Uterus (tissue), 4 donors: ENCODE data around the gene KCNK2. TPM values are rescaled to one million over a fixed set of nuclear protein-coding genes. Genes with fewer than 3 reads are reported as not detected.

ENCODE experiments used
- DNase-seq, 2 donors: peaks; one replicate each; pipeline ENCODE4 v3.0.0-alpha.2; 2019 to 2020
- H3K27ac ChIP-seq, 2 donors: fragments of 200-600 bp; sonication (generic); 1 replicate in 1 of 2; 2 replicates in 1 of 2; pipeline ENCODE4 v1.5.1; 2016 to 2018
- H3K27me3 ChIP-seq, 2 donors: fragments of 200-600 bp; sonication (generic); one replicate each; pipeline ENCODE4 v1.5.1; 2018 to 2019; ENCODE audit warnings: control low read depth in 1 of 2
- H3K36me3 ChIP-seq, 2 donors: fragments of 200-600 bp; sonication (generic); one replicate each; pipeline ENCODE4 v1.5.1; 2019; ENCODE audit warnings: control low read depth in 1 of 2
- H3K4me1 ChIP-seq, 2 donors: fragments of 200-600 bp; sonication (generic); one replicate each; pipeline ENCODE4 v1.5.1; 2018 to 2019; ENCODE audit warnings: control low read depth in 1 of 2
- H3K4me3 ChIP-seq, 2 donors: fragments of 200-600 bp; sonication (generic); 1 replicate in 1 of 2; 2 replicates in 1 of 2; pipeline ENCODE4 v1.5.1; 2018 to 2019; ENCODE audit warnings: mild to moderate bottlenecking in 1 of 2
- H3K9me3 ChIP-seq, 2 donors: fragments of 200-600 bp; sonication (generic); one replicate each; pipeline ENCODE4 v1.5.1; 2019; ENCODE audit warnings: control low read depth in 1 of 2
- CTCF ChIP-seq, 4 experiments: fragments of 200-600 bp in 2 of 4; fragments of 450-650 bp in 2 of 4; sonication (generic) in 2 of 4; IDR thresholded peaks; one replicate each; pipeline ENCODE4 v1.5.1; 2016 to 2019; ENCODE audit warnings: antibody characterized with exemption in 4 of 4, mild to moderate bottlenecking in 2 of 4, moderate library complexity in 1 of 4
- POLR2A ChIP-seq, 2 donors: fragments of 450-650 bp; IDR thresholded peaks; one replicate each; pipeline ENCODE4 v1.6.1; 2016; ENCODE audit warnings: antibody characterized with exemption in 2 of 2, mild to moderate bottlenecking in 1 of 2, moderate library complexity in 1 of 2
- intact Hi-C: fragments of 100-400 bp; cut with DNase I; formaldehyde crosslinking; loops from one replicate; pipeline ENCODE4 v1.15.1; 2023; ENCODE audit warnings: low total_unique reads
- total RNA-seq, 4 donors: library from RNA; depleted of rRNA in 3 of 4; stranded (reverse); fragments of >200 nt in 3 of 4; gene quantifications; one replicate each; pipeline versions ENCODE4 v1.1.0 to v1.2.4, GENCODE V29; 2014 to 2023
- donor health status: DM: yes; HTN: yes; CAD: no.

Gene KCNK2
- total RNA-seq, 4 donors from 2014 or later: 3.0 to 3.8 TPM; not detected in 2

GRCh38 chr1:215256936-215257679, 174.6 kb downstream of the KCNK2 start:
- DNase-seq: no peak
- Histone ChIP-seq H3K36me3 (no peaks in the 10 kb centered on the region), H3K4me3 (no peak overlapping the region), H3K9me3 (no peaks in the 10 kb centered on the region), H3K4me1 (no peaks in the 10 kb centered on the region), H3K27me3 (no peaks in the 10 kb centered on the region), H3K27ac (no peak overlapping the region)
- TF ChIP-seq CTCF (IDR thresholded peaks at IDR 0.05): no peak
- TF ChIP-seq POLR2A (IDR thresholded peaks at IDR 0.05): no peak
- intact Hi-C loops: no loop called here

GRCh38 chr1:215260711-215261110, 178.2 kb downstream of the KCNK2 start:
- H3K27me3 ChIP-seq: no peaks in the 10 kb centered on the region
- no peaks in the 10 kb centered on the region for H3K36me3 ChIP-seq
- H3K4me1 ChIP-seq: no peaks in the 10 kb centered on the region
- no peaks in the 10 kb centered on the region for H3K9me3 ChIP-seq
- no peak overlapping the region for H3K27ac ChIP-seq
- no peak overlapping the region for H3K4me3 ChIP-seq
- DNase-seq: no peak
- TF ChIP-seq CTCF (IDR thresholded peaks at IDR 0.05) (no peak), POLR2A (IDR thresholded peaks at IDR 0.05) (no peak)
- intact Hi-C loops: no loop called here

GRCh38 chr1:215262106-215262505, 179.6 kb downstream of the KCNK2 start:
- TF ChIP-seq CTCF (IDR thresholded peaks at IDR 0.05): no peak
- TF ChIP-seq POLR2A (IDR thresholded peaks at IDR 0.05): no peak
- no peaks in the 10 kb centered on the region for H3K4me1 ChIP-seq
- H3K4me3 ChIP-seq: no peak overlapping the region
- intact Hi-C loops: no loop called here
- DNase-seq: no peak
- no peaks in the 10 kb centered on the region for H3K9me3 ChIP-seq
- no peaks in the 10 kb centered on the region for H3K27me3 ChIP-seq
- H3K36me3 ChIP-seq: no peaks in the 10 kb centered on the region
- no peak overlapping the region for H3K27ac ChIP-seq

DNA sequence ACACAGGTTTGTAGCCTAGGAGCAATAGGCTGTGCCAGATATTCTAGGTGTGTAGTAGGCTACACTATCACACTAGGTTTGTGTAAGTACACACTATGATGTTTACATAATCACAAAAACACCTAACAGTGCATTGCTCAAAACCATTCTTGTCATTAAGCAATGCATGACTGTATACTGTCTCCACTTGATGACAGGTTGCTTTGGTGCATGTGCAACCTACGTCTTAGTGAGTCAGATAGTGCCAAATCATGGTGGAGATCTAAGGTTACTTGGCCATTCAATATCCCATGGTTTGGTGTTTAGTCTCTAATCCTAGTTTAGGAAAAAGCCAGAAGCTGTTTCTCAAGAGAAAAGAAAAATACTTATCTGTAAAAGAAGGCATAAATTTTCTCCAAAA, 181.1 kb downstream of the KCNK2 start:
- DNase-seq: no peak

More for the DNA sequence above, 181.1 kb downstream of the KCNK2 start:
- H3K4me1 ChIP-seq: no peaks in the 10 kb centered on the region
- H3K27ac ChIP-seq: no peak overlapping the region
- intact Hi-C loops: no loop called here
- H3K4me3 ChIP-seq: no peak overlapping the region
- TF ChIP-seq CTCF (IDR thresholded peaks at IDR 0.05) (no peak), POLR2A (IDR thresholded peaks at IDR 0.05) (no peak)
- no peaks in the 10 kb centered on the region for H3K36me3 ChIP-seq
- no peaks in the 10 kb centered on the region for H3K9me3 ChIP-seq
- no peaks in the 10 kb centered on the region for H3K27me3 ChIP-seq
